SK-N-SH (cell line): ENCODE measurements around the gene SULT2A1.

Source experiments
- CTCF ChIP-seq: fragments of 200-600 bp; sonication (generic); IDR thresholded peaks from 2 replicates; pipeline ENCODE4 v1.6.1; 2017; ENCODE audit warnings: antibody characterized with exemption, mild to moderate bottlenecking, moderate library complexity
- EP300 ChIP-seq, 2 experiments: IDR thresholded peaks; 2 replicates each; pipeline versions ENCODE4 v1.4.0 to v1.6.1; 2012; ENCODE audit warnings: borderline replicate concordance in 1 of 2, low read depth in 1 of 2, low read length in 1 of 2
- POLR2AphosphoS5 ChIP-seq: IDR thresholded peaks from 2 replicates; pipeline ENCODE4 v1.6.1; 2012; ENCODE audit warnings: low read depth, low read length

- no peak for TF ChIP-seq CTCF
- no peak for TF ChIP-seq POLR2AphosphoS5
- no peak for TF ChIP-seq EP300 (IDR thresholded peaks at IDR 0.05; ENCODE audit: borderline replicate concordance in 1 of 2, low read depth in 1 of 2, low read length in 1 of 2)
Observed at GRCh38 chr19:47882890-47883289, 3.2 kb downstream of the SULT2A1 start.
